SH-SY5Y (cell line): ENCODE data around the gene NTM.

Source experiments
- GATA2 ChIP-seq: IDR thresholded peaks from 2 replicates; pipeline ENCODE4 v1.6.1; 2011; ENCODE audit warnings: mild to moderate bottlenecking, low read depth, low read length
- GATA3 ChIP-seq: IDR thresholded peaks from 2 replicates; pipeline ENCODE4 v1.6.1; 2011; ENCODE audit warnings: low read depth, mild to moderate bottlenecking, low read length, moderate library complexity

DNA sequence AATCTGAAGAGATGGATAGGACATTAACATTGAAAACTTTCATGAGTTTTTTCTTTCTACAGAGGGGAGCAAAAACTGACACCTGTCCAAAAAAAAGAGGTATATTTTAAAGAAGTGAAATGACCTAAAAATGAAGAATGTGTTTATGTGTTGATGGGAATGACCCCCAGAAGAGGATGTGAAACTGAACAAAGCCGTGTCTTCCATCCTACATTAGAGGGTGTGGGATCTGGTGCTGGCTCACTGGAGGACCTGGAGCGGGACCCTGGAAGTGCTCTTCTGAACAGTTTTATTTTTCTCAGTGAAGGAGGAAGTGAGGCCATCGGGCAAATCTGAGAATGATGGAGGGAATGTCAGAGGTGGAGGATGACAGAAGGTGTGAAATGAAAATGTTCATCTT lies 470.1 kb downstream of the NTM start:
- TF ChIP-seq GATA2 (no peak), GATA3 (no peak)
